Small intestine (tissue), 7 donors: ENCODE results near the gene RAMACL. TPM values are rescaled to one million over a fixed set of nuclear protein-coding genes. Genes with fewer than 3 reads are reported as not detected.
"Not testable (repeated sequence)": the region's sequence is repeated elsewhere in the genome, so short reads cannot be mapped to it uniquely, and the experiment has no call there.

Experiments
- DNase-seq, 2 donors: peaks; one replicate each; pipeline versions ENCODE4 v3.0.0 to v3.0.0-alpha.2; 2013
- FAIRE-seq: peaks from 2 replicates; lab custom pipeline; 2012; peaks lifted over from hg19 to GRCh38; lab: Jason Lieb, UNC
- H3K27ac ChIP-seq, 3 donors: one replicate each; pipeline ENCODE4 v1.5.1; 2013; ENCODE audit warnings: low read length in 2 of 3, mild to moderate bottlenecking in 2 of 3, control low read depth in 1 of 3, inconsistent platforms in 1 of 3, low read depth in 1 of 3, moderate library complexity in 1 of 3
- H3K27me3 ChIP-seq, 3 donors: one replicate each; pipeline ENCODE4 v1.6.1; 2013; ENCODE audit warnings: low read length in 3 of 3, inconsistent platforms in 1 of 3; ENCODE audit not compliant: control insufficient read depth in 3 of 3, insufficient read depth in 3 of 3
- H3K36me3 ChIP-seq, 3 donors: one replicate each; pipeline ENCODE4 v1.6.1; 2013; ENCODE audit warnings: low read length in 3 of 3, inconsistent platforms in 1 of 3, low read depth in 1 of 3, mild to moderate bottlenecking in 1 of 3, moderate library complexity in 1 of 3; ENCODE audit not compliant: control insufficient read depth in 3 of 3, insufficient read depth in 2 of 3
- H3K4me1 ChIP-seq, 3 donors: one replicate each; pipeline ENCODE4 v1.6.1; 2013; ENCODE audit warnings: low read length in 2 of 3, inconsistent platforms in 1 of 3, low read depth in 1 of 3, mild to moderate bottlenecking in 1 of 3, moderate library complexity in 1 of 3; ENCODE audit not compliant: control insufficient read depth in 3 of 3, insufficient read depth in 2 of 3
- H3K4me3 ChIP-seq, 3 donors: one replicate each; pipeline ENCODE4 v1.5.1; 2013; ENCODE audit warnings: low read length in 3 of 3, control low read depth in 1 of 3, inconsistent platforms in 1 of 3, low read depth in 1 of 3, mild to moderate bottlenecking in 1 of 3, moderate library complexity in 1 of 3
- H3K9me3 ChIP-seq, 2 donors: one replicate each; pipeline ENCODE4 v1.6.1; 2013; ENCODE audit warnings: low read depth in 1 of 2, low read length in 1 of 2; ENCODE audit not compliant: control insufficient read depth in 2 of 2, insufficient read depth in 1 of 2
- WGBS, 3 donors: extraction: QIAGEN DNeasy Blood & Tissue Kit; methylation state at CpG; one replicate each; pipeline ENCODE4 v1.1.7; 2013; 5-methylcytosine and 5-hydroxymethylcytosine counted together
- polyA plus RNA-seq, 4 donors: library from polyadenylated mRNA; stranded (reverse) in 3 of 4; unstranded in 1 of 4; fragments of 200-250 nt in 3 of 4; fragments of 120-200 nt in 1 of 4; gene quantifications; one replicate each; pipeline versions ENCODE4 v1.2.1 to v1.2.3, GENCODE V29; 2013
- donor health status: healthy with polysubstance abuse.
- donor health status: control.
- donor health status: control.
- donor health status: Bipolar disorder and iron deficiency.
- donor health status: healthy.

The RAMACL gene
- polyA plus RNA-seq, 4 donors = 0.16 to 0.24 TPM; not detected in 2

GRCh38 chr6:166582258-166582657 lies 4.2 kb downstream of the RAMACL start:
- WGBS, 3 donors = 76 to 92% (median 89%) methylated on average over 6 of the region's 6 CpGs
- no peaks in the 10 kb centered on the region for H3K27me3 ChIP-seq
- H3K9me3 ChIP-seq = no peaks in the 10 kb centered on the region
- FAIRE-seq = no peak
- H3K4me3 ChIP-seq = no peak overlapping the region
- peaks cover 0 to 5% (median 0%) of the 10 kb centered on the region in 3 donors for H3K4me1 ChIP-seq
- DNase-seq = no peak
- no peaks in the 10 kb centered on the region for H3K36me3 ChIP-seq
- no peak overlapping the region for H3K27ac ChIP-seq

DNA sequence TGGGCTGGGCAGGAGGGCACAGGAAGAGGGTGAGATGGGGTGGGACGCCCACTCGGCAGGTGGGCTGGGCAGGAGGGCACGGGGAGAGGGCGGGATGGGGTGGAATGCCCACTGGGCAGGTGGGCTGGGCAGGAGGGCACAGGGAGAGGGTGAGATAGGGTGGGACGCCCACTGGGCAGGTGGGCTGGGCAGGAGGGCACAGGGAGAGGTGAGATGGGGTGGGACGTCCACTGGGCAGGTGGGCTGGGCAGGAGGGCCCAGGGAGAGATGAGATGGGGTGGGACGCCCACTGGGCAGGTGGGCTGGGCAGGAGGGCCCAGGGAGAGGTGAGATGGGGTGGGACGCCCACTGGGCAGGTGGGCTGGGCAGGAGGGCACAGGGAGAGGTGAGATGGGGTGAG lies 4.7 kb downstream of the RAMACL start:
- FAIRE-seq = not testable (repeated sequence)

GRCh38 chr6:166581091-166581511 lies 5.4 kb downstream of the RAMACL start:
- FAIRE-seq = no peak
- H3K27ac ChIP-seq = no peak overlapping the region

More for the DNA sequence above, 4.7 kb downstream of the RAMACL start:
- H3K27ac ChIP-seq, H3K27me3 ChIP-seq, H3K36me3 ChIP-seq, H3K4me1 ChIP-seq, H3K9me3 ChIP-seq, H3K4me3 ChIP-seq, DNase-seq: not testable (repeated sequence)
- WGBS, 3 donors = 92 to 95% (median 94%) methylated on average over 8 of the region's 8 CpGs

DNA sequence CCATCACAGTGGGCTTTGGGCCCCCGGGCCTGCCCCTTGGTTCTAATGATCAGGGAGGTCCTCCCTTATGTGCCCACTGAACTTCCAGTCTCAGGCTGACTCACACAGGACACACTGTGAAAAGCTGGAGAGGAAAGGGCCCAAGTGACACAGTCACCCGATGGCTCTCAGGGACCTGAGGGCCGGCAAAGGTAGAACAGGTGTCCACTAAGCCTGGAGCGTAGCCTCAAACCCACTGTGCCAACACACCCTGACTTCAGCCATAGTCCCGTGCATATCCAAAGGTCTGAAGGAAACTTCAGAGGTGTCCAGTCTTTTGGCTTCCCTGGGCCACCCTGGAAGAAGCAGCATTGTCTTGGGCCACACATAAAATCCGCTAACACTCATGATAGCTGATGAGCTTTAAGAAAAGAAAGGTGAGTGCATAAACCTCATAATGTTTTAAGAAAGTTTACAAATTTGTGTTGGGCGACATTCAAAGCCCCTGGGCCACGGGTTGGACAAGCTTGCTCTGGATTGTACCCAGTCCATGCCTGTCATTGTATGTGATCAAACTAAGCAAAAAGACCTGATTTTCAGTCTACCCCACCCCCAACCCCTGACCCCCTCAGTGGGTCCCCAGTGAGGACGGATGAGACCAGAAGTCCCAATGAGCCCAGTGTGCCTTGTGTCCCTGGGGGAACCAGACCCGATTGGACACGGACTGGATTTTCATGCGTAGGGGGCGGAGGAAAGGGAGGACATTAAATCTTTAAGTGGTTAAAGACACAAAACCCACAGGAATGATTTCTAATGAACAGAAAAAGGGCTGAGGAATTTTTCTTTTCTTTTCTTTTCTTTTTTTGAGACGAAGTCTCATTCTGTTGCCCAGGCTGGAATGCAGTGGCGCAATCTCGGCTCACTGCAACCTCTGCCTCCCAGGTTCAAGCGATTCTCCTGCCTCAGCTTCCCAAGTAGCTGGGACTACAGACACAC lies 6.1 kb downstream of the RAMACL start:
- DNase-seq = no peak
- H3K27ac ChIP-seq = no peak overlapping the region
- H3K4me3 ChIP-seq = no peak overlapping the region
- H3K4me1 ChIP-seq = peaks cover 0 to 5% (median 0%) of the 10 kb centered on the region in 3 donors
- H3K36me3 ChIP-seq = no peaks in the 10 kb centered on the region
- no peaks in the 10 kb centered on the region for H3K27me3 ChIP-seq
- H3K9me3 ChIP-seq = no peaks in the 10 kb centered on the region
- 90 to 94% (median 91%) methylated on average over 17 of the region's 17 CpGs for WGBS, 3 donors
- no peak for FAIRE-seq

More at GRCh38 chr6:166581091-166581511, 5.4 kb downstream of the RAMACL start:
- Histone ChIP-seq H3K9me3 (no peaks in the 10 kb centered on the region), H3K36me3 (no peaks in the 10 kb centered on the region), H3K4me3 (no peak overlapping the region), H3K4me1 (peaks cover 0 to 5% (median 0%) of the 10 kb centered on the region in 3 donors), H3K27me3 (no peaks in the 10 kb centered on the region)
- WGBS, 3 donors = 88 to 94% (median 92%) methylated on average over 11 of the region's 11 CpGs
- no peak for DNase-seq

DNA sequence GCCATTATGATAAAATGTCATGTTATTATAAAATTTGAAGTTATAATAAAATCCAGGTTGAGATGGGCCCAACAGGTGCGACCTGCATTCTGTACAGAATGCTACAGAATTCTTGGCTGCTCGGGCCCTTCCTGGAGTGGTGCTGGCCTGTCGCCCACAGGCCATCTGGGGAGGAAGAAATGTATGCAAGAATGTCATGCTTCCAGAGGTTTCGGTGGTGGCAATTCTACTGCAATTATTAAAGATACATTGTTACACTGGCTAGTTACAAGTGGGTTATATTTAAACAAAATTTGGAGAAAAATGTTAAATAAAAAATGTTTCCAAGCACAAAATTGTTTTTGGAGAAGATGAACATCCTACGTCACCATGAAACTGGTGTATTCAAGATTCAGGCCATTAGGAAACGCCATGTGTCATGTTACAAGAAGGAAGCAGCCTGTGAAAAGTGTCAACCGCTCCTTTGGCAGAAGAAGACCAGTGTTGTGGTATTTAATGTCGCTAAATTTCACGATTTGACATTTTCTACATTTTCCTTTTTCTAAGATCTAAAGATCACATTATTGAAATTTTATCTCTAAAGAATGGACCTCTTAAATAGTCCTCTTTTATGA lies 7.1 kb downstream of the RAMACL start:
- Histone ChIP-seq H3K27ac (no peak overlapping the region), H3K27me3 (no peaks in the 10 kb centered on the region), H3K4me1 (peaks cover 0 to 2% (median 0%) of the 10 kb centered on the region in 3 donors), H3K36me3 (no peaks in the 10 kb centered on the region), H3K9me3 (no peaks in the 10 kb centered on the region), H3K4me3 (no peak overlapping the region)
- 75 to 81% (median 79%) methylated on average over 9 of the region's 9 CpGs for WGBS, 3 donors
- DNase-seq (no peak), FAIRE-seq (no peak)

DNA sequence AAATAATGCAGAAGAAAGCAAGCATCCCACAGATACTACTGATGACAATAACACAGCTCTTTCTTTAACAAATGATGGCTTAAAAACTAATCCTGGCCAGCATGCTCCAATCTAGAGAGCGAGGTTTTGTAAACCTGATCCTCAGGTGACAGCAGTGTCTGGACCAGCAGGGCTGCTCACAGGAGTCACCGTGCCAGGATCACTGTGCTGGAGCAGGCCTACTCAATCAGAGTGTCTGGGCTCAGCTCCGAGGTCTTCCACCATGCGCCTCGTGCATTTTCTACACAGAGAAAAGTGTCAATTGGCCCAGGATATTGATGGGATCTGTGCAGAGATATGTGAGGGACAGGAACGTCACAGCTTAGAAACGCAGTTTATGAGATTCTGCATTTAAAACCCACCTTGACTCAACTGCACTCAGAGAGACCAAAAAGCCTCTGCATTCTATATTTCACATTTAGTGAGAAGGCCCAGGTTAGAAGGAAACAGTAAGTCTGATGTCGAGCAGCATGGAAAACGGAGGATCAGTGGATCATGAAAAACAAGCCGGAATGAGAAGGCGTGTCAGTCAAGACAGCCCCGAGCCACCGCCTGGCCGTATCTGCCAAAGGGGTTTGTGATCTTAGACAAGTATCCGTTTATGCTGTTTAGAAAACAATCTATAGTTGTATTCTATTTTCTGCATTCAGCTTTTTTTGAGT lies 7.8 kb downstream of the RAMACL start:
- H3K9me3 ChIP-seq = no peaks in the 10 kb centered on the region
- no peaks in the 10 kb centered on the region for H3K36me3 ChIP-seq
- no peaks in the 10 kb centered on the region for H3K27me3 ChIP-seq
- H3K4me3 ChIP-seq = no peak overlapping the region
- FAIRE-seq (no peak), DNase-seq (no peak)
- peaks cover 0 to 2% (median 0%) of the 10 kb centered on the region in 3 donors for H3K4me1 ChIP-seq
- WGBS, 3 donors = 88 to 96% (median 93%) methylated on average over 15 of the region's 15 CpGs
- H3K27ac ChIP-seq = no peak overlapping the region

GRCh38 chr6:166575205-166575604 lies 11.3 kb downstream of the RAMACL start:
- 61 to 93% (median 92%) methylated on average over 11 of the region's 11 CpGs for WGBS, 3 donors
- no peaks in the 10 kb centered on the region for H3K27me3 ChIP-seq
- no peak for DNase-seq
- no peak for FAIRE-seq
- H3K4me3 ChIP-seq = no peak overlapping the region
- peak overlapping the region in 1 of 3 donors; percentile 64 for H3K27ac ChIP-seq
- H3K9me3 ChIP-seq = no peaks in the 10 kb centered on the region
- no peaks in the 10 kb centered on the region for H3K36me3 ChIP-seq
- peaks cover 0 to 2% (median 0%) of the 10 kb centered on the region in 3 donors for H3K4me1 ChIP-seq
